MV-4-11 (cell line): ENCODE measurements around the gene IGSF21.

ENCODE experiments used
- DNase-seq: peaks from one replicate; lab custom pipeline; 2025; lab: John Stamatoyannopoulos, UW

The IGSF21 gene

GRCh38 chr1:18299441-18300338 lies 192.1 kb downstream of the IGSF21 start:
- DNase-seq, result no peak

GRCh38 chr1:18300376-18300775 lies 192.8 kb downstream of the IGSF21 start:
- DNase-seq, result no peak

- no peak for DNase-seq
Observed at GRCh38 chr1:18302788-18303413, 195.3 kb downstream of the IGSF21 start.

DNA sequence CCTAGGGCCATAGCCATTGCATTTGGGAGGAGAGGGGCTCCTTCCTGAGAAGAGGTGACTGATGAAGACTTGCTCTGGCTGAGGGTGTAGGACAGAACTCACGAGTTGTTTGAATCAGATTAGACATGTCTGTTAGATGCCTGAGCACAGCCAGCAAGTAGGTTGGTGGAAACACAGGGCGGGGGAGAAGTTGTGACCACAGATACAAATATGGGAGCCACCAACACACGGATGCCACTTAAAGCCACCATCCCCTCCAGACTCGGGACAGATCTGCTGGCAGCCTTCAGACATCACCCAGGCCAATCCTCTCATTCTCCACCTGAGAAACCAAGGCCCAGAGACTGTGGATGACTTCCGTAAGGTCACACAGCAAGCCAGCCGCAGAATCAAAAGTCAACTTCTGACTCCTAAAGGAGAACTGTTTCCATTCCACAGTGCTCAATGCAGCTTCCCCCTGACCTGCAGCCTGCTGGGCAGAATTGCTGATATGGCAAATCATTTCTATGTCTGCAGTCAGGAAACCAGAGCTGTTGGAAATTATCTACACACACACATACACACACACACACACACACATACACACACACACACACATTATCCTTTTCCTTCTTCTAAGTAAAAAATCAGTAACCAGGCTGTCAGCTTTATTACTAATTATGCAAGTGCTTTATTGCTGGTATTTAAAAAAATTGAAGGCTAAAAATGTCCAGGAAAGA lies 196.7 kb downstream of the IGSF21 start:
- no peak for DNase-seq

- DNase-seq, result no peak
Observed at GRCh38 chr1:18305182-18305795, 197.7 kb downstream of the IGSF21 start.

DNA sequence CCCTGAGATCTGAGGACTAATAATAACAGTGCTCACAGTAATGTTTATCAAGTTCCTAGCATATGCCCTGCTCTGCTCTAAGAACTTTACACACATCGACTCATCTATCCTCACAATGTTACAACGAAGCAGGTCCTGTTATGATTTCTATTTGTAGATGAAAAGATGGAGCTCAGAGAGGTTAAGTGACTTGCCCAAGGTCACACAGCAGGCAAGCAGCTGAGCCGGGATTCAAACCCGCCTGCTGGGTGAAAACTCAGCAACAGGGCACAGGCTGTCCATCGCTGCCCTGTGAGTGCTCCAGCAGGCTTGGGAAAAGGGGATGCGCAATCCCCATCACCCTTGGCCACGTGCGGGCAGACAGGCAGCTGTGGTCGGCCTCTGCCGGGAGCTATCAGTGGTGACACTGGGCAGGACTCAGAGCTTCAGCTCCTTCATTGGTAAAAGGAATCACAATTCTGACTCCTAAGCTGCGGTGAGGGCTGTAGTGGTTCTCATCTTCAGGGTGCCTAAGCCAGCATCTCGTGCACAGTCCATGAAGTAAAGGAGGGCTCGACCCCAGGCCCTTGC lies 199.8 kb downstream of the IGSF21 start:
- DNase-seq, result no peak

DNA sequence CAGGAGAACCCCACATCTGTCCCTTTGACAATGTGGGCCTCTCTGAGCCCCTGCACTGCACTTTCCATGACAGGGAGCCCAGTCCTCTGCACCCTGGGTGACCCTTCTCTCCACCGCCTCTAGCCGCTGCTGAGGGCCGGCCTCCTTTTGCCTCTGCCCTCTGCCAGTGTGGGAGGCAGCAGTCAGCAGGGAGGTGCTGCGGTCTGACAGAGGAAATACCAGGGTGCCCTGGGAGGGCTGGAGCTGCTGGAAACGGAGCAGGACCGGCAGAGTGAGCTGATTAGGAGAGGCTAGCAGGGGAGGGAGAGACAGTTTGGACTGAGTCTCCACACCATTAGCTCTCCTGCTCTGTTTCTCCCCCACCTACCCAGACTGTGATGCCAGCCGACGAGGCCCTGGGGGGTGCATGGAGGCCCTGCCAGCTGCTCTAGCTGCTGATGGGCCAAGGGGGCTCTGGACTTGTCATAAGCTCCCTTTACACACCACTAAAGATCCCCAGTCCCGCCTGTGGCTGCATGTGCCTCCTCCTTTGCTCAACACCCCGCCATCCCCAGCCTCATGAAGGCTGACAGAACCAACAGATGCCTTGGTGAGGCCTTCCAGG lies 202.1 kb downstream of the IGSF21 start:
- peak; percentile 46 for DNase-seq

- DNase-seq, result no peak
Observed at GRCh38 chr1:18312961-18313360, 205.4 kb downstream of the IGSF21 start.

DNA sequence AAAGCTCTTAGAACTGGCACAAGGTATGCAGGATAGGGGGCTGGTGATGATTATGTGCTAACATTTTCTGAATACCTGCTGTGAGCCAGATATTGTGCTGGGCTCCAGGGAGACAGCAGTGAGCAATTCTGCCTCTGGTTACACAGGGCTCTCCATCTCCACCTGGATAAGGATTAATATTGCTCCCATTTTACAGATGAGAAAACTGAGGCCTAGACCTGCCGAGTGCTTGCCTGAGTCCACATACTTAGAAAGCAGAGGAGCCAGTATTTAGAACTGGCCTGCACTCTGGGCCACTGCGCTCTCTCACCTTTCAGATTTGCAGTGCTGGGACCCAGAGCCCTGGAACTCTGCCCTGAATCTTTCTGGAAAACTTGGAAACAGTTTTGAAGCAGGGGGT lies 205.9 kb downstream of the IGSF21 start:
- no peak for DNase-seq

GRCh38 chr1:18314399-18314798 lies 206.8 kb downstream of the IGSF21 start:
- no peak for DNase-seq

DNA sequence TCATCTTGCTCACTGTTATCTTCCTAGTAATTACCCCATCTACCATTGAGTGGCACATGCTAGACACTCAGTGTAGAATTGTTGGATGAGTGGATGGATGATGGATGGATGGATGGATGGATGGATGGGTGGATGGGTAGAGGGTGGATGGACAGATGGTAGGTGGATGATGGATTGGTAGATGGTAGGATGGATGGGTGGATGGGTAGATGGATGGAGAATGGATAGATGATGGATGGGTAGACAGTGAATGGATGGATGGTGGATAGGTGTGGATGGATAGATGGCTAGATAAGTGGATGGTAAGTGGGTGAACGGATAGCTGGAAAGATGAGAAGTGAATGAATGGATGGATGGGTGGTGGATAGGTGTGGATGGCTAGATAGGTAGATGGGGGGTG lies 207.9 kb downstream of the IGSF21 start:
- DNase-seq, result no peak

- no peak for DNase-seq
Observed at GRCh38 chr1:18316764-18317163, 209.2 kb downstream of the IGSF21 start.

GRCh38 chr1:18319099-18319498 lies 211.5 kb downstream of the IGSF21 start:
- DNase-seq, result no peak

DNA sequence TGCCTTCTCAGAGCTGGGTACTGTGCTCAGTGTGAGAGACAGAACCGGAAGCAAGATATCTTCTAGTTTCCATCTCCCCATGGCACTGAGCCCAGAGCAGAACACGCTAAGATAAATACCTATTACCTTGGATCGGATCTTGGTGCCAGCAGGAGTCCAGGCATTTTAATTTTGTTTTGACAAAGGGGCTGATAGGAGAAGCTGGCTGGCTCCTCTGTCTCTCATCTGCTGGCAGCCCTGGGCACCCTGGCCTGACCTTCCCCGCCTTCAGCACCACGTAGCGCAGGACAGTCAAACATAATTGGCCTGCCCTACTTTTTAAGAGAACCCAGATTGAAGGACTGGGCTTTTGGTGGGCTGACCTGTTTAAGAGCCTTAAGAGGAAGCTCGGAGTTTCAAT lies 212.5 kb downstream of the IGSF21 start:
- DNase-seq, result no peak

DNA sequence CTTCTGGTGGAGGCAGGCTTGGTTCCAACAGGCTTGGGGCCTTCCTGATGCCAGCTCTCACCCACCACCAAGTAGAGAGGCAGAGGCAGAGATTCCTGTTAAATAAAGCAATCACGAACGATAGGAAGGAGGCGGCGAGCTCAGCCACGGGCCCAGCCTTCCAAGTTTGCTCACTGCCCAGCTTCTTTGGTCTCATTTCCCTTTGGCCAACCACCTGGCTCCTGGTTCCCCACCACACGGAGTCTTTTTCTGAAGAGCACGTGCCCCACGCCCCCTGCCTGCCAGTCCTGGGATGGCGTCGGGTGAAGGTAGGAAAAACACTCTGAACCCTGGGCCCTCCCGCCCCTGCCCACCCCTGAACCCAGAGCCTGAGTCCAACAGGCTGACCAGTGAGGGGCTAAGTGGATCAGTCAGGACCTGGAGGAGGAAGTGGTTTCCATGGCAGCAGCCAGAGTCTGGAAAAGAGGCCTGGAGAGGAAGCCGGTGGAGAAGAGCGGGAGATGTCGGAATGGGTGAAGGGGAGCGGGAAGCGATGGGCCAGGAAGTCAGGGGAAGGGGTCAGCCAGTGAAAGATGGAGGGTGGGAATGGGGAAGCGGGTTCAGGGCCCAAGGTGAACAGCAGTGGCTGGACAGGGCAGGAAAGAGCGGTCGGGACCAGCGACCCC lies 214.9 kb downstream of the IGSF21 start:
- no peak for DNase-seq

GRCh38 chr1:18323259-18323658 lies 215.7 kb downstream of the IGSF21 start:
- no peak for DNase-seq

- no peak for DNase-seq
Observed at GRCh38 chr1:18324246-18324645, 216.6 kb downstream of the IGSF21 start.

DNA sequence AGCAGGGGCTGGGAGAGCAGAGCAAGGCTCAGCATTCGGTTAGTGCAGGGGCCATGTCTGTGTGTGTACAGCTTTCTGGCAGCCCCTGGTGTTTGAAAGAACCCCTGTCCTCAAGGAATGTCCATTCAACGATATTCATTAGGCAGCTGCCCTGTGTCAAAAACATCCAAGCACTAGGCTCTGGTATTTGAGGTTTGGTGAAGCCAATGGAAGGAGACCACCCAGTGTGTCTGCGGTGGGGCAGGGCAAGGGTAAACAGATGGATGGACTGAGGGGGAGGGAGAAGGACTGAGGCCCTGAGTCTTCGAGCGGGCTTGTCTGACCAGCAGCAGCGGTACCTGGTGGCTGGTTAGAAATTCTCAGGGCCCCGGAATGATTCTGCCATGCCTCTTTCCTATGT lies 217.5 kb downstream of the IGSF21 start:
- DNase-seq, result no peak

GRCh38 chr1:18326211-18326897 lies 218.8 kb downstream of the IGSF21 start:
- DNase-seq, result no peak

- no peak for DNase-seq
Observed at GRCh38 chr1:18327650-18328049, 220.1 kb downstream of the IGSF21 start.

DNA sequence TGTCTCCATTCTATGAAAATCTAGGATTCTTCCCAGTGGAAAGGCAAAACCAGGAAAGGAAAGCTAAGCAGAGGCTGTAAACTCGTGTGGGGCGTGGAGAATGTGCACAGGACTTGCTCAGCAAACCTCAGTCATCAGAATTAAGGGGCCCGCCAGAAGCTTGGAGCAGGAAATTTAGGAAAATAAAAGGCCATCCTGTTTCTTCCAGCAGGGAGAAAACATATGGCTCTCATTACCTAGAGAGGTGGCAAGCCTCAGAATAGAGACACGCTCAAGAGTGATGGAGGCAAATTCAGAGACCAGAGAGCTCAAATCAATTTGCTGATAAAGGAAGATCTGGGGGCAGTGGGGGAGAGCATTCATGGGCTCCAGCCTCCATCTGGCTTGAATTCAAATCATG lies 221.2 kb downstream of the IGSF21 start:
- no peak for DNase-seq
